HepG2 (cell line): ENCODE results near the gene TRIM7. TPM values are rescaled to one million over a fixed set of nuclear protein-coding genes. Genes with fewer than 3 reads are reported as not detected.
A peak's percentile ranks its signal among the peaks of the same experiment; 100 is the strongest.

Experiments used
- ADNP ChIP-seq: sonication (generic); formaldehyde crosslinking; IDR thresholded peaks from 2 replicates; pipeline ENCODE4 v1.4.0; 2020; ENCODE audit warnings: missing genetic modification reagents
- ARNTL ChIP-seq: sonication (generic); formaldehyde crosslinking; IDR thresholded peaks from 2 replicates; pipeline ENCODE4 v1.4.0; 2020; ENCODE audit warnings: mild to moderate bottlenecking, missing genetic modification reagents
- GABPB1 ChIP-seq: IDR thresholded peaks from 2 replicates; pipeline ENCODE4 v1.6.1; 2016; ENCODE audit warnings: mild to moderate bottlenecking, missing genetic modification reagents, moderate library complexity, missing compliant biosample characterization
- KLF16 ChIP-seq, 2 experiments: sonication (generic) in 1 of 2; formaldehyde crosslinking in 1 of 2; IDR thresholded peaks; 2 replicates each; pipeline versions ENCODE4 v1.6.1 to v1.8.0; 2016 to 2023; ENCODE audit warnings: missing genetic modification reagents in 2 of 2, missing compliant biosample characterization in 1 of 2
- KMT2A ChIP-seq: sonication (generic); formaldehyde crosslinking; IDR thresholded peaks from 2 replicates; pipeline ENCODE4 v1.4.0; 2020; ENCODE audit warnings: missing genetic modification reagents
- MIXL1 ChIP-seq: IDR thresholded peaks from 2 replicates; pipeline ENCODE4 v1.6.1; 2016
- NR1H2 ChIP-seq: sonication (generic); formaldehyde crosslinking; IDR thresholded peaks from 2 replicates; pipeline ENCODE4 v1.8.1; 2022; ENCODE audit warnings: low read depth, missing genetic modification reagents, borderline replicate concordance
- PRMT3 ChIP-seq: sonication (generic); formaldehyde crosslinking; IDR thresholded peaks from 2 replicates; pipeline ENCODE4 v1.8.1; 2022; ENCODE audit warnings: low read depth, mild to moderate bottlenecking, moderate library complexity, missing genetic modification reagents, borderline replicate concordance
- SKI ChIP-seq: fragments of 450-650 bp; IDR thresholded peaks from one replicate; pipeline ENCODE4 v1.6.1; 2018; ENCODE audit warnings: mild to moderate bottlenecking; ENCODE audit not compliant: partially characterized antibody
- SOX6 ChIP-seq, 2 experiments: fragments of 450-650 bp in 1 of 2; sonication (generic) in 1 of 2; formaldehyde crosslinking in 1 of 2; IDR thresholded peaks; 2 replicates each; pipeline versions ENCODE4 v1.4.0 to v1.6.1; 2017 to 2020; ENCODE audit warnings: antibody characterized with exemption in 1 of 2, mild to moderate bottlenecking in 1 of 2, missing genetic modification reagents in 1 of 2
- TAF1 ChIP-seq: sonication (generic); formaldehyde crosslinking; IDR thresholded peaks from 2 replicates; pipeline ENCODE4 v1.4.0; 2020; ENCODE audit warnings: missing genetic modification reagents
- TARDBP ChIP-seq: sonication (generic); formaldehyde crosslinking; IDR thresholded peaks from 2 replicates; pipeline ENCODE4 v1.8.0; 2022; ENCODE audit warnings: mild to moderate bottlenecking, missing genetic modification reagents
- XBP1 ChIP-seq: sonication (generic); formaldehyde crosslinking; IDR thresholded peaks from 2 replicates; pipeline ENCODE4 v1.5.0; 2020; ENCODE audit warnings: missing genetic modification reagents
- ZNF33A ChIP-seq: sonication (generic); formaldehyde crosslinking; IDR thresholded peaks from 2 replicates; pipeline ENCODE4 v1.5.1; 2020; ENCODE audit warnings: missing genetic modification reagents, mild to moderate bottlenecking, moderate library complexity, borderline replicate concordance
- ZNF569 ChIP-seq: sonication (generic); formaldehyde crosslinking; IDR thresholded peaks from 2 replicates; pipeline ENCODE4 v1.5.0; 2020; ENCODE audit warnings: mild to moderate bottlenecking, missing genetic modification reagents, moderate library complexity, borderline replicate concordance
- ZNF780A ChIP-seq: sonication (generic); formaldehyde crosslinking; IDR thresholded peaks from 2 replicates; pipeline ENCODE4 v1.8.0; 2022; ENCODE audit warnings: mild to moderate bottlenecking, missing genetic modification reagents, moderate library complexity
- ZNF878 ChIP-seq: sonication (generic); formaldehyde crosslinking; IDR thresholded peaks from 2 replicates; pipeline ENCODE4 v1.8.1; 2023; ENCODE audit warnings: mild to moderate bottlenecking, missing genetic modification reagents, moderate library complexity
- polyA plus RNA-seq, 8 experiments: library from polyadenylated mRNA; depleted of rRNA in 3 of 8; stranded (reverse) in 7 of 8; unstranded in 1 of 8; fragments of >200 nt; fragmentation: Illumina TruSeq in 4 of 8; extraction: Trizol in 4 of 8; gene quantifications; 2 replicates each; pipeline versions ENCODE4 v1.2.1 to v1.2.3, GENCODE V29; 2011 to 2016; ENCODE audit warnings: low read depth in 4 of 8, missing spikeins in 1 of 8, mixed read lengths in 1 of 8; ENCODE audit not compliant: insufficient read depth in 1 of 8
- total RNA-seq, 5 experiments: library from RNA; depleted of rRNA; stranded (reverse); fragments of >200 nt; fragmentation: Illumina TruSeq; extraction: Trizol; gene quantifications; 2 replicates each; pipeline ENCODE4 v1.2.3, GENCODE V29; 2016; ENCODE audit warnings: low read depth in 1 of 5
- TF ChIP-seq, protein P1 (sequence below): sonication (generic); formaldehyde crosslinking; IDR thresholded peaks from 2 replicates; pipeline ENCODE4 v1.4.0; 2020; ENCODE audit warnings: missing genetic modification reagents, mild to moderate bottlenecking, borderline replicate concordance
- TF ChIP-seq, protein P2 (sequence below): sonication (generic); formaldehyde crosslinking; IDR thresholded peaks from 2 replicates; pipeline ENCODE4 v1.5.0; 2020; ENCODE audit warnings: mild to moderate bottlenecking, low read depth, missing genetic modification reagents, borderline replicate concordance
- TF ChIP-seq, protein P3 (sequence below): sonication (generic); formaldehyde crosslinking; IDR thresholded peaks from 2 replicates; pipeline ENCODE4 v1.5.0; 2020; ENCODE audit warnings: mild to moderate bottlenecking, missing genetic modification reagents, borderline replicate concordance

The TRIM7 gene
- total and polyA plus RNA-seq, 2 of the 13 experiments (the other 11 are each of a cell fraction or from before 2014, with no cell fraction given): 0.13 TPM; not detected in 1

DNA sequence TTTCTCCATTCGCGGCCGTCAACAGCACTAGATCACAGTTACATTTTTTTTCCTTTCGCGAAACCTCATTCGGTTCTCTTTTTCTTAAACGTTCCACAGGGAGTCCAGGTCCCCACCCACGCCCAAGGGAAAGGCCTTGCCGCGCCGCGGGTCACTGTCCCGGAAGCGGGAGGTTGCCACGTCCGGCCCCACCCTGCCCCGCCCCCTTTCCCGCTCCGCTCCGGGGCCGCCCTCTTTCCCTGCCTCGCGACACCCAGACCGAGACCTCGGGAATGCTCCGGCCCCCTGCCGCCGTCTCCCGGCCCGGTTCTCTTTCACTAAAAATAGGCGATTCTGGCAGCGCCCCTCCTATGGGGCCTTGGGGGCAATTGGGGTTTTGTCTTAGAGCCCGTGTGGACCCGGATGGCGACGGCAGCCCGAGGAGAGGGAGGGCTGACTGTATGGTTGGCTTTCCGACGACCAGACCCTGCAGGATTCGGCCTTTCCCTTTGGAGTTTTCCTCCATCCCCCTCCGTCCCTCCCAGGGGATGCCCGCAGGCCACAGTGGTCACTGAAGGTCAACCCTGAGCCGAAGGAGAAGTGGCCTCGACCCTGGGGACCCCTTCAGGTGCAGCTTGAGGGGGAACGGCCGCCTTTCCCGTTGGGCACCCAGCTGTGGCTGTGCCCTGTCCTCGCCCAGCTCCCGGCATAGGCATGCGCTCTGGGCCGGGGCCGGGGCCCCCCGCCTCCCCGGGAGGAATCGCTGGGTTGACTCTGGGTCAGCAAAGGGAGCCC lies 41.5 kb upstream of the TRIM7 start (continued):
- TF ChIP-seq, protein P1, sequence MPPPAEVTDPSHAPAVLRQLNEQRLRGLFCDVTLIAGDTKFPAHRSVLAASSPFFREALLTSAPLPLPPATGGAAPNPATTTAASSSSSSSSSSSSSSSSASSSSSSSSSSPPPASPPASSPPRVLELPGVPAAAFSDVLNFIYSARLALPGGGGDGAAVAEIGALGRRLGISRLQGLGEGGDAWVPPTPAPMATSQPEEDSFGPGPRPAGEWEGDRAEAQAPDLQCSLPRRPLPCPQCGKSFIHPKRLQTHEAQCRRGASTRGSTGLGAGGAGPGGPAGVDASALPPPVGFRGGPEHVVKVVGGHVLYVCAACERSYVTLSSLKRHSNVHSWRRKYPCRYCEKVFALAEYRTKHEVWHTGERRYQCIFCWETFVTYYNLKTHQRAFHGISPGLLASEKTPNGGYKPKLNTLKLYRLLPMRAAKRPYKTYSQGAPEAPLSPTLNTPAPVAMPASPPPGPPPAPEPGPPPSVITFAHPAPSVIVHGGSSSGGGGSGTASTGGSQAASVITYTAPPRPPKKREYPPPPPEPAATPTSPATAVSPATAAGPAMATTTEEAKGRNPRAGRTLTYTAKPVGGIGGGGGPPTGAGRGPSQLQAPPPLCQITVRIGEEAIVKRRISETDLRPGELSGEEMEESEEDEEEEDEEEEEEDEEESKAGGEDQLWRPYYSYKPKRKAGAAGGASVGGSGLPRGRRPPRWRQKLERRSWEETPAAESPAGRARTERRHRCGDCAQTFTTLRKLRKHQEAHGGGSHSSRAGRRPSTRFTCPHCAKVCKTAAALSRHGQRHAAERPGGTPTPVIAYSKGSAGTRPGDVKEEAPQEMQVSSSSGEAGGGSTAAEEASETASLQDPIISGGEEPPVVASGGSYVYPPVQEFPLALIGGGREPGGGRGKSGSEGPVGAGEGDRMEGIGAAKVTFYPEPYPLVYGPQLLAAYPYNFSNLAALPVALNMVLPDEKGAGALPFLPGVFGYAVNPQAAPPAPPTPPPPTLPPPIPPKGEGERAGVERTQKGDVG (CRISPR knock-in tag): no peak
- TF ChIP-seq GABPB1 (CRISPR knock-in tag): peak; percentile 92
- TF ChIP-seq TAF1 (CRISPR knock-in tag): peak; percentile 71; the same call in 1 of the 2 replicates
- TF ChIP-seq ZNF569 (CRISPR knock-in tag): no peak
- no peak for TF ChIP-seq MIXL1
- TF ChIP-seq ARNTL (CRISPR knock-in tag): 0 out of 2 replicates have a peak, but pooled peaks have one; percentile 10
- peak; percentile 43; the same call in 1 of the 2 replicates for TF ChIP-seq ZNF878 (CRISPR knock-in tag)
- no peak for TF ChIP-seq ADNP (CRISPR knock-in tag)
- TF ChIP-seq, protein P2, sequence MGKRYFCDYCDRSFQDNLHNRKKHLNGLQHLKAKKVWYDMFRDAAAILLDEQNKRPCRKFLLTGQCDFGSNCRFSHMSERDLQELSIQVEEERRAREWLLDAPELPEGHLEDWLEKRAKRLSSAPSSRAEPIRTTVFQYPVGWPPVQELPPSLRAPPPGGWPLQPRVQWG: no peak
- TF ChIP-seq SOX6 (IDR thresholded peaks at IDR 0.05): no peak
- peak; percentile 34; the same call in 1 of the 2 replicates for TF ChIP-seq SOX6 (CRISPR knock-in tag; IDR thresholded peaks at IDR 0.05)
- TF ChIP-seq, protein P3, sequence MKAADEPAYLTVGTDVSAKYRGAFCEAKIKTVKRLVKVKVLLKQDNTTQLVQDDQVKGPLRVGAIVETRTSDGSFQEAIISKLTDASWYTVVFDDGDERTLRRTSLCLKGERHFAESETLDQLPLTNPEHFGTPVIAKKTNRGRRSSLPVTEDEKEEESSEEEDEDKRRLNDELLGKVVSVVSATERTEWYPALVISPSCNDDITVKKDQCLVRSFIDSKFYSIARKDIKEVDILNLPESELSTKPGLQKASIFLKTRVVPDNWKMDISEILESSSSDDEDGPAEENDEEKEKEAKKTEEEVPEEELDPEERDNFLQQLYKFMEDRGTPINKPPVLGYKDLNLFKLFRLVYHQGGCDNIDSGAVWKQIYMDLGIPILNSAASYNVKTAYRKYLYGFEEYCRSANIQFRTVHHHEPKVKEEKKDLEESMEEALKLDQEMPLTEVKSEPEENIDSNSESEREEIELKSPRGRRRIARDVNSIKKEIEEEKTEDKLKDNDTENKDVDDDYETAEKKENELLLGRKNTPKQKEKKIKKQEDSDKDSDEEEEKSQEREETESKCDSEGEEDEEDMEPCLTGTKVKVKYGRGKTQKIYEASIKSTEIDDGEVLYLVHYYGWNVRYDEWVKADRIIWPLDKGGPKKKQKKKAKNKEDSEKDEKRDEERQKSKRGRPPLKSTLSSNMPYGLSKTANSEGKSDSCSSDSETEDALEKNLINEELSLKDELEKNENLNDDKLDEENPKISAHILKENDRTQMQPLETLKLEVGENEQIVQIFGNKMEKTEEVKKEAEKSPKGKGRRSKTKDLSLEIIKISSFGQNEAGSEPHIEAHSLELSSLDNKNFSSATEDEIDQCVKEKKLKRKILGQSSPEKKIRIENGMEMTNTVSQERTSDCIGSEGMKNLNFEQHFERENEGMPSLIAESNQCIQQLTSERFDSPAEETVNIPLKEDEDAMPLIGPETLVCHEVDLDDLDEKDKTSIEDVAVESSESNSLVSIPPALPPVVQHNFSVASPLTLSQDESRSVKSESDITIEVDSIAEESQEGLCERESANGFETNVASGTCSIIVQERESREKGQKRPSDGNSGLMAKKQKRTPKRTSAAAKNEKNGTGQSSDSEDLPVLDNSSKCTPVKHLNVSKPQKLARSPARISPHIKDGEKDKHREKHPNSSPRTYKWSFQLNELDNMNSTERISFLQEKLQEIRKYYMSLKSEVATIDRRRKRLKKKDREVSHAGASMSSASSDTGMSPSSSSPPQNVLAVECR: peak; percentile 72; the same call in 1 of the 2 replicates
- no peak for TF ChIP-seq NR1H2 (CRISPR knock-in tag)
- no peak for TF ChIP-seq SKI
- no peak for TF ChIP-seq KMT2A
- peak in 1 of 2 experiments; percentile 25; a peak in 2 of 4 replicates for TF ChIP-seq KLF16 (CRISPR knock-in tag; IDR thresholded peaks at IDR 0.05)
- TF ChIP-seq ZNF33A (CRISPR knock-in tag): no peak
- no peak for TF ChIP-seq PRMT3 (CRISPR knock-in tag)
- no peak for TF ChIP-seq XBP1
- no peak for TF ChIP-seq ZNF780A
- no peak for TF ChIP-seq TARDBP (CRISPR knock-in tag)
